Activated T-helper 1 cell treated with anti-CD3 and anti-CD28 coated beads, Interleukin-12 subunit alpha, Interleukin-12 subunit beta, Interleukin-2, Interleukin-4 antibody, amounts not matched to agents 30 ng/mL and 10 ng/mL and 1 ng/mL, durations not matched to agents 14 hours and 24 hours and 36 hours (primary cell): ENCODE results near the gene NOD2. TPM values are rescaled to one million over a fixed set of nuclear protein-coding genes. Genes with fewer than 3 reads are reported as not detected.

ENCODE experiments used
- DNase-seq: peaks from one replicate; pipeline ENCODE4 v3.0.0; 2021; ENCODE audit warnings: low spot score
- H3K27ac Mint-ChIP-seq: one replicate; pipeline ENCODE4 v1.8.0; 2021; ENCODE audit warnings: mild to moderate bottlenecking, mixed read lengths
- H3K27me3 Mint-ChIP-seq: one replicate; pipeline ENCODE4 v1.8.0; 2022; ENCODE audit warnings: mild to moderate bottlenecking, moderate library complexity, mixed read lengths; ENCODE audit not compliant: insufficient read depth
- H3K36me3 Mint-ChIP-seq: one replicate; pipeline ENCODE4 v1.8.0; 2021; ENCODE audit warnings: low read depth, mixed read lengths
- H3K4me1 Mint-ChIP-seq: one replicate; pipeline ENCODE4 v1.8.0; 2021; ENCODE audit warnings: low read depth, mixed read lengths
- H3K4me3 Mint-ChIP-seq: one replicate; pipeline ENCODE4 v1.8.0; 2021; ENCODE audit warnings: mild to moderate bottlenecking, moderate library complexity, mixed read lengths
- H3K9me3 Mint-ChIP-seq: one replicate; pipeline ENCODE4 v1.8.0; 2021; ENCODE audit warnings: mixed read lengths
- intact Hi-C: fragments of 100-400 bp; cut with micrococcal nuclease; formaldehyde crosslinking; loops from one replicate; pipeline ENCODE4 v1.15.1; 2024
- total RNA-seq: library from RNA; stranded (reverse); gene quantifications from 2 replicates; pipeline ENCODE4 v1.2.3, GENCODE V29; 2022

Gene NOD2
- total RNA-seq, 1 donor from 2014 or later: 6.7 TPM

DNA sequence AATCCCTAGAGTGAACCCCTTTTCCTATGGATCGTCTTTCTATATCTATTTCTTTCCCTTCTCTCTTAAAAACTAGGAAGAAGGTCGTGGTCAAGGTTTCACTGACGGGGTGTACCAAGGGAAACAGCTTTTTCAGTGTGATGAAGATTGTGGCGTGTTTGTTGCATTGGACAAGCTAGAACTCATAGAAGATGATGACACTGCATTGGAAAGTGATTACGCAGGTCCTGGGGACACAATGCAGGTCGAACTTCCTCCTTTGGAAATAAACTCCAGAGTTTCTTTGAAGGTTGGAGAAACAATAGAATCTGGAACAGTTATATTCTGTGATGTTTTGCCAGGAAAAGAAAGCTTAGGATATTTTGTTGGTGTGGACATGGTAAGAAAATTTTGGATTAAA is 58.1 kb downstream of the NOD2 start:
- H3K9me3 Mint-ChIP-seq: no peaks in the 10 kb centered on the region
- peak overlapping the region; percentile 33 for H3K4me3 Mint-ChIP-seq
- H3K27ac Mint-ChIP-seq: no peak overlapping the region
- H3K27me3 Mint-ChIP-seq: no peaks in the 10 kb centered on the region
- H3K4me1 Mint-ChIP-seq: peaks cover 75% of the 10 kb centered on the region
- peaks cover 44% of the 10 kb centered on the region for H3K36me3 Mint-ChIP-seq
- intact Hi-C loops: no loop called here
- no peak for DNase-seq

DNA sequence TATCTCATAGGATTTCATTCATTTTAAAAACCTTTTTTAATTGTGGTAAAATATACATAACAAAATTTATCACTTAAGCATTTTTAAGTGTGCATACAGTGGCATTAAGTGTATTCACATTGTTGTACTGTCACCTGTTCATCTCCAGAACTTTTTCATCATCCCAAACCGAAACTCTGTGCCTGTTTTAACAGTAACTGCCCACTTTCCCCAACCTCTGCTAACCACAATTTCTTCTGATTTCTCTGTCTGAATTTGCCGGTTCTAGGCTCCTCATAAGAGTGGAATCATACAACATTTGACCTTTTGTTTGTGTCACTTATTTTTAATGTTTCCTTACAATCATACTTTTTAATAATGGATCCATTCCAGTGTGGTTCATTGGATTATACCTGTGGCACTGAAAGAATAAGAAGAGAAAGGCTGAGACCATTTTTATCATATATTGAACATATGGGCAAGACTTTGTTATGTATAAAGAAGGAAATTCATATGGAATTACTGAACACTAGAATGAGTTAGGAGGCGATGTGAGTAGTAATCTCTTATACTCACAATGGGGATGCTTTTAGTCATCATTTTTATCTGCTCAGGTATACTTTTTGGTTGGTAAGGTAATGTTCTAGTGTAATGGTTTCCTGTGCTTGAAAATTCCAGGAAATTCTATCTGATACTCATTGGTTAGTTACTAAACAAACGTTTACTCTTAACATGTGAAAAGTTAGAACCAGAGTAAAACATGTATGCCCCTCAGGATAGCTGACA is 59.2 kb downstream of the NOD2 start:
- Mint-ChIP-seq H3K9me3 (no peaks in the 10 kb centered on the region), H3K36me3 (peaks cover 40% of the 10 kb centered on the region), H3K27me3 (no peaks in the 10 kb centered on the region), H3K4me3 (peak overlapping the region; percentile 48), H3K27ac (peak overlapping the region; percentile 66), H3K4me1 (peaks cover 73% of the 10 kb centered on the region)
- DNase-seq: no peak
- intact Hi-C loops: no loop called here

DNA sequence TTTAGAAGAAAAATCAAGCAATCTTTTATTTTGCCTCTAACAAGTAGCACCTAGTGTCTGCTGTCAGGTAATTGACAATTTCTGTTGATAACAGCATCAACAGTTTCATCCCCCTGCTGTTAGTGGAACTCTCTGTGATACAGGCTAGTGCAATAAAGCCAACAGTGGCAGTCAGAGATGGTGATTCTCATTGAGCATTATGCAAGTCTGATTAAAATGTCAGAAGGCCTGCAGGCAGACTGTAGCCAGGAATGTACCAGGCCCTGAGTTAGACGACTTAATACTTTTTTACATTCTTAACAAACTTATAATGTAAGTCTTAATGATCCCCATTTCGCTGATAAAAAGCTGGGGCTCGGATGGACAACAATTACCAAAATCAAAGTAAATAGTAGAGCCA is 63.1 kb downstream of the NOD2 start:
- intact Hi-C loops: no loop called here
- Mint-ChIP-seq H3K27me3 (no peaks in the 10 kb centered on the region), H3K4me3 (no peak overlapping the region), H3K4me1 (peaks cover 77% of the 10 kb centered on the region), H3K9me3 (no peaks in the 10 kb centered on the region), H3K36me3 (peaks cover 39% of the 10 kb centered on the region), H3K27ac (no peak overlapping the region)
- no peak for DNase-seq

DNA sequence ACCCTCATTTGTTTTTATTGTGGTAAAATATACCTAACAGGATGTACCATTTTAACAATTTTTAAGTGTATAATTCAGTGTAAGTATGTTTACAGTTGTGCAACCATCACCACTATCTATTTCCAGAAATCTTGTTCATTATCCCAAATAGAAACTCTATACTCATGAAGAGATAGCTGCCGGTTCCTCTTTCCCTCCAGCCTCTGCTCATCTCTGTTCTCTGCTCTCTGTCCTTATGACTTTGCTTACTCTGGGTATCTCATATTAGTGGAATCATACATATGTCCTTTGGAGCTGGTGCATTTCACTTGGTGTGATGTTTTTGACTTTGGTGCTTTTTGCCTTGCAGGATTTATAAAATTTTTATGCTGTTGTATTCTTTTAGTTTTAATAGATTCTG is 67.9 kb downstream of the NOD2 start:
- Mint-ChIP-seq H3K4me1 (peaks cover 84% of the 10 kb centered on the region), H3K9me3 (peaks cover 10% of the 10 kb centered on the region), H3K4me3 (no peak overlapping the region), H3K36me3 (peaks cover 59% of the 10 kb centered on the region), H3K27me3 (no peaks in the 10 kb centered on the region), H3K27ac (no peak overlapping the region)
- intact Hi-C loops: no loop called here
- DNase-seq: no peak

DNA sequence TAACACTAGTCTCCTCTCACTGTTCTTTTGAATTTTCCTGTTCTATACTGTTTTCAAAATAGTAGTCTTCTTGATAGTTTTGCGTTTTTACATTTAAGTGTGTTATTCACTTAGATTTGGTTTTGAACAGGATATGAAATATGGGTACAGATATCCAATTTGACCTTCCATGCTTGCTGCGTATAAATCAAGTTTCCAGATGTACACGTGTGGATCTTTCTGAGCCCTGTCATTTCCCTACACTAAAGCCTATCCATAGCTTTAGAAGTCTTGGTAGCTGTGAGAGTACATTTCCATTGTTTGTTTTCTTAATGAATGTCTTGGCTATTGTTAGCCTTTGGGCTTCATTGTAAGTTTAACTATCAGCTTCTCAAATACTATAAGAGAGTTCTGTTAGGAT is 68.8 kb downstream of the NOD2 start:
- intact Hi-C loops: loop anchor here (2.0 kb wide), 1 partner anchor 15 kb away; no protein-coding TSS in a partner anchor
- H3K9me3 Mint-ChIP-seq: peaks cover 17% of the 10 kb centered on the region
- peak overlapping the region; percentile 14 for H3K27ac Mint-ChIP-seq
- DNase-seq: no peak
- H3K27me3 Mint-ChIP-seq: no peaks in the 10 kb centered on the region
- peaks cover 83% of the 10 kb centered on the region for H3K4me1 Mint-ChIP-seq
- H3K4me3 Mint-ChIP-seq: no peak overlapping the region
- H3K36me3 Mint-ChIP-seq: peaks cover 67% of the 10 kb centered on the region

DNA sequence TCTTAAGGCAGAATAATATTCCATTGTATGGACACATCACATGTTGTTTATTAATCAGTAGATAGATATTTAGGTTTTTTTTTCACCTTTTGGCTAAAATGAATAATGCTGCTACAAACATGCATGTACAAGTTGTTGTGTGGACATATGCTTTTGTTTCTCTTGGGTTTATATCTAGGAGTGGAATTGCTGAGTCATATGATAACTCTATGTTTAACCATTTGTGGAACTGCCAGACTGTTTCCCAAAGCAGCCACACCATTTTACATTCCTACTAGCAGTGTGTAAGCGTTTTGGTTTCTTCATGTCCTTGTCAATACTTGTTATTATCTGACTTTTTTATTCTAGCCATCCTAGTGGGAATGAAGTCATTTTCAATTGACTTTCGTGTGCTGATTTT is 69.8 kb downstream of the NOD2 start:
- peaks cover 68% of the 10 kb centered on the region for H3K36me3 Mint-ChIP-seq
- intact Hi-C loops: loop anchor here (1.0 to 2.0 kb wide), 2 partner anchors 13 to 14 kb away; no protein-coding TSS in a partner anchor
- no peak for DNase-seq
- H3K27me3 Mint-ChIP-seq: no peaks in the 10 kb centered on the region
- peak overlapping the region; percentile 13 for H3K27ac Mint-ChIP-seq
- no peak overlapping the region for H3K4me3 Mint-ChIP-seq
- peaks cover 17% of the 10 kb centered on the region for H3K9me3 Mint-ChIP-seq
- peaks cover 84% of the 10 kb centered on the region for H3K4me1 Mint-ChIP-seq

DNA sequence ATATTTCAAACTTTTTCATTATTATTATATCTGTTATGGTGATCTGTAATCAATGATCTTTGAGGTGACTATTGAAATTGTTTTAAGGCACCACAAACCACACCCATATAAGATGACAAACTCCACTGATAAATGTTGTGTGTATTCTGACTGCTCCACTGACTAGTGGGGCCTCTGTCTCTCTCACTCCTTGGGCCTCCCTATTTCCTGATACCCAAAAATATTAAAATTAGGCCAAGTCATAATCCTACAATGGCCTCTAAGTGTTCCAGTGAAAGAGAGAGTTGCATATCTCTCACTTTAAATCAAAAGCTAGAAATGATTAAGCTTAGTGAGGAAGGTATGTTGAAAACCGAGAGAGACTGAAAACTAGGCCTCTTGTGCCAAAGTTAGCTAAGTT is 71.9 kb downstream of the NOD2 start:
- Mint-ChIP-seq H3K9me3 (peaks cover 21% of the 10 kb centered on the region), H3K27me3 (no peaks in the 10 kb centered on the region), H3K4me1 (peaks cover 90% of the 10 kb centered on the region), H3K4me3 (peak overlapping the region; percentile 21), H3K36me3 (peaks cover 77% of the 10 kb centered on the region), H3K27ac (peak overlapping the region; percentile 70)
- intact Hi-C loops: loop anchor here (2.0 to 5.0 kb wide), 3 partner anchors 22 to 428 kb away; partner anchors contain the start of gene CYLD
- no peak for DNase-seq

DNA sequence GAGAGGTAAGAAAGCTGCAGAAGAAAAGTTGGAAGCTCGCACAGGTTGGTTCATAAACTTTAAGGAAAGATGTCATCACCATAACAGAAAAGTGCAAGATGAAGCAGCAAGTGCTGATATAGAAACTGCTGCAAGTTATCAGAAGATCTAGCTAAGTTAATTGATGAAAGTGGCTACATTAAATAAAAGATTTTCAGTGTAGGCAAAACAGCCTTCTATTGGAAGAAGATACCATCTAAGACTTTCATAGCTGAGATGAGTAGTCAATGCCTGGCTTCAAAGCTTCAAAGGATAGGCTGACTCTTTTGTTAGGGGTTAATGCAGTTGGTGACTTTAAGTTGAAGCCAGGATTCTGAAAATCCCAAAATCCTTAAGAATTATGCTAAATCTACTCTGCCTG is 72.5 kb downstream of the NOD2 start:
- H3K4me3 Mint-ChIP-seq: peak overlapping the region; percentile 21

DNA sequence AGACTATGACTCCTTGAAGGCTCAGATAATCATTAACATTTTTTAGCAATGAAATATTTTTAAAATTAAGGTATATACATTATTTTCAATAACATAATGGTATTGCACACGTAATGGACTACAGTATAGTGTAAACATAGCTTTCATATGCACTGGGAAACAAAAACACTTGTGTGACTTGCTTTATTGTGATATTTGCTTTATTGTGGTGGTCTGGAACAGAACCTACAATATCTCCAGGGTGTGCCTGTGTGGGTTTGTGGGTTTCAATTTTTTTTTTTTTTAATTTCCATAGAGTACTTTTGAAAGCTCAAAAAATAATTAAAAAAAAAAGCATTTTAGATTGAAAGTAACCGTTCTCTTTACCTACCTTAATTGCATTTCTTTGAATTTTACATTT is 73.8 kb downstream of the NOD2 start:
- Mint-ChIP-seq H3K4me3 (no peak overlapping the region), H3K36me3 (peaks cover 78% of the 10 kb centered on the region), H3K9me3 (peaks cover 29% of the 10 kb centered on the region), H3K4me1 (peaks cover 87% of the 10 kb centered on the region), H3K27me3 (no peaks in the 10 kb centered on the region), H3K27ac (no peak overlapping the region)
- no peak for DNase-seq
- intact Hi-C loops: loop anchor here (5.0 kb wide), 2 partner anchors 100 to 430 kb away; no protein-coding TSS in a partner anchor

More for the DNA sequence above, 72.5 kb downstream of the NOD2 start:
- intact Hi-C loops: loop anchor here (2.0 to 5.0 kb wide), 3 partner anchors 23 to 429 kb away; partner anchors contain the start of gene CYLD
- Mint-ChIP-seq H3K4me1 (peaks cover 87% of the 10 kb centered on the region), H3K9me3 (peaks cover 24% of the 10 kb centered on the region), H3K27me3 (no peaks in the 10 kb centered on the region), H3K27ac (peak overlapping the region; percentile 70), H3K36me3 (peaks cover 78% of the 10 kb centered on the region)
- DNase-seq: no peak

DNA sequence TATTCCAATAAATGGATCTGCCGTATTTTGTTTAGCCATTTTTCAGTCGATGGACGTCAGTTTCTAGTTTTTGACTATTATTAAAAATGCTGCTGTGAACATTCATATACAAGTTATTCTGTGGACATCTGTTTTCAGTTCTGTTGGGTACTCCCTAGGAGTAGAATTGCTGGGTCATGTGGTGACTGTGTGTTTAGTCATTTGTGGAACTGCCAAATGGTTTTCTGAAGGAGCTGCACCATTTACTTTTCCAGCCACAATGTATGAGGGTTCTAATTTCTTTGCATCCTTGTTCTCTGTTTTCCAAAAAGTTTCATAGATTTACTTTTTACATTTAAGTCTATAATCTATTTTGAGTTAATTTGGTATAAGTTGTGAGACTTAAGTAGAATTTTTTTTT is 78.0 kb downstream of the NOD2 start:
- H3K27ac Mint-ChIP-seq: peak overlapping the region; percentile 31
- peaks cover 65% of the 10 kb centered on the region for H3K4me1 Mint-ChIP-seq
- no peaks in the 10 kb centered on the region for H3K27me3 Mint-ChIP-seq
- H3K36me3 Mint-ChIP-seq: peaks cover 61% of the 10 kb centered on the region
- DNase-seq: no peak
- H3K4me3 Mint-ChIP-seq: no peak overlapping the region
- peaks cover 18% of the 10 kb centered on the region for H3K9me3 Mint-ChIP-seq
- intact Hi-C loops: no loop called here

DNA sequence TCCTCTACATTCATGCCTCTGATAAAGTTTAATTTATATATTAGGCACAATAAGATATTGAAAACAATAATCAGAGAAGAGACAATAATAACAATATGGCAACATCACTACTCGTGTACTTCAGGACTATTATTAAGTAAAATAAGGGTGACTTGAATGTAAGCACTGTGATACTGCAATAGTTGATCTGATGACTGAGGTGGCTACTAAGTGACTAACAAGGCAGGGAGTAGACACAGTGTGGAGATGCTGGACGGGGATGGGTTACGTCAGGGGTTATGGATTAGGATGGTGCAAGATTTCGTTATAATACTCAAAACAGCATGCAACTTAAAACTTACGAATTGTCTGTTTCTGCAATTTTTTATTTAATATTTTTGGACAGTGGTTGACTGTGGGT is 81.0 kb downstream of the NOD2 start:
- H3K4me3 Mint-ChIP-seq: no peak overlapping the region
- H3K36me3 Mint-ChIP-seq: peaks cover 53% of the 10 kb centered on the region
- peaks cover 8% of the 10 kb centered on the region for H3K9me3 Mint-ChIP-seq
- no peak overlapping the region for H3K27ac Mint-ChIP-seq
- H3K27me3 Mint-ChIP-seq: no peaks in the 10 kb centered on the region
- H3K4me1 Mint-ChIP-seq: peaks cover 57% of the 10 kb centered on the region
- DNase-seq: no peak
- intact Hi-C loops: no loop called here

DNA sequence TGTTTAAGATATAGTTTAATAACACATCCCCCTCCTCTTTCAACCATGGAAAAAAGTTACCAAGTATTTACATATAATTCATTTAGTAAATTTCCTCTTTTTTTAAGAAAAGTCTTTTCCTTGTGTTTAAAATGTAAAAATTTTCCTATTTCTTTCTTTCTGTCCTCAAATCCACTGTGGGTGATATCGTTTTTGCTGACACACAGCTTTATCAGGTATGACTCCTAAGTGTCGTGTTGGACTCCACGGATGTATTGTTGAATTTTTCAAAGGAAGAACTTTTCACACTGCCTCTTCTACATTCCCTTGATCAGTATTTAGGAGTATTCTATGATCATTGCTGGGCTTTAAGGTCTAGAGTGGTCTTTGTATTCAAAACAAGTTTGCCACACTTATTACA is 81.6 kb downstream of the NOD2 start:
- Mint-ChIP-seq H3K4me1 (peaks cover 57% of the 10 kb centered on the region), H3K27ac (no peak overlapping the region), H3K36me3 (peaks cover 55% of the 10 kb centered on the region), H3K4me3 (no peak overlapping the region), H3K27me3 (no peaks in the 10 kb centered on the region), H3K9me3 (peaks cover 8% of the 10 kb centered on the region)
- DNase-seq: no peak
- intact Hi-C loops: no loop called here

DNA sequence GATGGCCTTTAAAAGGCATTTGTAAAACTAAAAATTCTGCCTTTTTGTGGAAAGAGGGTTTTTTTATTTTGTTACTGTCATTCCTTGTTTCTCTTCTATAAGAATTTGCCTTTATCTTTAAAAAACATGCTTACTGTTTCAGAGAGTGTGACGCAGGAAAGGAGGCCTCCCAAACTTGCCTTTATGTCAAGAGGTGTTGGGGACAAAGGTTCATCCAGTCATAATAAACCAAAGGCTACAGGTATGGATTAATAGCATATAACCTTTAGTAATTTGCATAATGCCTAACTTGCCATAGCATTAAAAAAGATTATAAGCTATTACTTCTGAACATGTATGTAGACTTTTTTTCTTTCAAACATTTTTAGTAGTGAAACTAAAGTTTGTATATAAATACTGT is 82.6 kb downstream of the NOD2 start:
- no peak for DNase-seq
- H3K4me1 Mint-ChIP-seq: peaks cover 55% of the 10 kb centered on the region
- H3K27me3 Mint-ChIP-seq: no peaks in the 10 kb centered on the region
- H3K4me3 Mint-ChIP-seq: no peak overlapping the region
- H3K27ac Mint-ChIP-seq: no peak overlapping the region
- intact Hi-C loops: loop anchor here (2.0 kb wide), 1 partner anchor 13 kb away; no protein-coding TSS in a partner anchor
- H3K36me3 Mint-ChIP-seq: peaks cover 60% of the 10 kb centered on the region
- peaks cover 3% of the 10 kb centered on the region for H3K9me3 Mint-ChIP-seq
